NCI-H2227 (cell line): ENCODE measurements around the gene PERCC1.
A peak's percentile ranks its signal among the peaks of the same experiment; 100 is the strongest.

Source experiments
- DNase-seq: peaks from one replicate; lab custom pipeline; 2025; ENCODE audit not compliant: unreplicated experiment; lab: John Stamatoyannopoulos, UW

The PERCC1 gene

DNA sequence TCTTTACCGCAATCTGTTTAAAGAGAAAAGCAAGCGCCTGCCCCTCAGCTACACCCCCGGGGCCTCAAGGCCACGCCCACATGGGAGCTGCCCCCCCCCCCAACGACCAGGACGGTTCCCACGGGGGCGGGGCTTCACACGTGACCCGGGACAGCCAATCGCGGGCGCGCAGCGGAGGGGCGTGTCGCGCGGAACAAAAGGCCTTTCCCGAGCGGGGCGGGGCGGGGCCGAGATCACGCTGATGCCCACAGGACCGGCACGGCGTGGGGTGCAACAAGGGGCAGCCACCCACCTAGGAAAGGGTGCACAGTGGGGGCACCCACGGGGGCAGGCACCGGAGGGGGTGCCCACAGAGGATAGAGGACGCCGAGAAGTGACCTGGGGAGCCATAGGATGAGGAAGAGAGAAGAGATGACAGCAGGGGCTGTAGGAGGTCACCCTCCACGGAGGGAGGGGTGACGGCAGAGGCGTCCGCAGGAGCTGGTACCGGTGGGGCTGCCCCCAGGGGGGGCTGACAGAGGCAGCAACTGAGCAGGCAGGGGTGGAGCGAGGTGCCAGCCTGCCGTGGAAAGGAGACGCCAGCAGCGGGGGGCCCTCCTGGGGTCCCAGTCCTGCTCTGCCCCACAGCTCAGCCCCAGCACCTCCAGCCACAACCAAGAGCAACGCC lies 22.6 kb upstream of the PERCC1 start:
- DNase-seq, result peak; percentile 95

DNA sequence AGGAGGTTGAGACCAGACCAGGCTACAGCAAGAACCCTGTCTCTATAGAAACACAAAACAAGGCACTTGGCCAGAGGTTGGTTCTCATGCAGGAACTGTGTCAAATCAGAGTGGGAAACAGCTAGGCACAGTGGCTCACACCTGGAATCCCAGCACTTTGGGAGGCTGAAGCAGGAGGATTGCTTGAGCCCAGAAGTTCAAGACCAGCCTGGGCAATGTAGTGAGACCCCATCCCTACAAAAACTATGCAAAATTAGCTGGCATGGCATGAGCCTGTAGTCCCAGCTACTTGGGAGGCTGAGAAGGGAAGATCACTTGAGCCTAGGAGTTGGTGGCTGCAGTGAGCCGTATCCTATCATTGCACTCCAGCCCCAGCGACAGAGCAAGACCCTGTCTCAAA lies 18.0 kb upstream of the PERCC1 start:
- DNase-seq, result no peak

DNA sequence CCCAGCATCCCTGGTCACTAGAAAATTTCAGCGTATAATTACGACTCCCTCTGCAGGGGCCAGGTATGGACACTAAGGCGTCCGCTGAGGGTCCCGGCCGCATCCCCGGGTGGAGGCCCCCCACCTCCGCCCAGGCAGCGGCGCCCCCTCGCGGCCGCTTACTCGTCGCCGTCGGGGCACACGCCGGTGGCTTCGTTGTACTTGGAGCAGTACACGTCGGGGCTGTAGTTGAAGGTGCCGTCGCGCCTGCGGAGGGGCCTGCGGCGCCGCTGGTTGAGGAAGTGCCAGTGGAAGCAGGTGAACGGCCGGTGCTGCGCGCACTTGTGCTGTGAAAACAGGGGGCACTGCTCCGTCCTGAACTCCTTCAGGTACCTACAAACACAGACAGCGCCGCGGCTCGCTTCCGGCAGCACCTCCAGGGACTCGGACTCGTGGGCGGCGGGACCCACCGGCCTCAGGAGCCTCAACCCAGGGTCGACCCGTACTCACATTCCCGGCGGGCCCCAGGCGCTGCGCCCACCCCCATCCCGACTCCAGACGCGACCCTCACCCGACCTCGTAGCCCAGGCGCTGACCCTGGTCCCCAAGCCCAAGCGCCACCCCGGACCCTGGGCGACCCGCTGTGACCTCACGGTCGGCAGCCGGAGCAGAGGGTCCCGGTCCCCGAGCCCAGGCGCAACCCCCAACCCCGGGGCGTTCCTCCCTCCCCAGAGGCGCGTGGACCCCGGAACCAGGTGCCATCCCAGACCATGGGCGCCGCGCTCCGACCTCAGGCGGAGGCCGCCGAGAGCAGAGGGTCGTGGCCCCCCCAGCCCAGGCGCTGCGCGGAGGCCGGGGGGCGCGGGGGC lies 17.0 kb upstream of the PERCC1 start:
- DNase-seq, result peak; percentile 78

DNA sequence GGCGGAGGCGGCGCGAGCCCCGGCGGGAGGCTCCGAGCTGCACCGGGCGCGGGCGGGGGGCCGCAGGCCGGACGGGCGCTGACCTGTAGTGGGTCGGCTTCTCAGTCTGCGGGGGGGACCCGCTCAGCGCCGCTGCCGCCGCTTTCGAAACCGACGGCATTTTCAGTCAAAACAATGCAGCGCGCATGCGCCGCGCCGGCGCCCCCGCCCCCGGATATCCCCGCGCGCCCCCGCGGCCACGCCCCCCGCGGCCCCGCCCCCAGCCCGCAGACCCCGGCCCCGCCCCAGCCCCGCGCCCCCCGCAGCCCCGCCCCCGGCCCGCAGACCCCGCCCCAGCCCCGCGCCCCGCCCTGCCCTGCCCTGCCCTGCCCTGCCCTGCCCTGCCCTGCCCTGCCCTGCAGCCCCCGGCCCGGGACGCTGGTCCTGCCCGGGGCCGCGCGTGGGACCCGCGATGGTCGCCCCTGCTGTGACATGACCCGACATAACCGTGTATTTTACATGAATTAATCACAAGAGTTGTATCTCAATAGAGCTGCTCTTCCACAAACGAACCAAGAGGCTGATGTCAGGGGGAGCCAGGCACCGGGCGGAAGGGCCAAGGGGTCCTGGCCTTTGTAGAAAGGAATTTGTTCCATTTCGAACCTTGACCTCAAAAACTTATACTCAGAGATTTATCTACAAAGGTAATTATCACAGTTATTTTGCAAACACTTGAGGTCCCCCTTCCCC lies 16.2 kb upstream of the PERCC1 start, which contains the start of gene UNKL:
TSS of gene UNKL (minus strand) at position 173 of the 729 bp plus-strand sequence. CDS start at position 160, 13 bp downstream.
- DNase-seq, result peak; percentile 80

DNA sequence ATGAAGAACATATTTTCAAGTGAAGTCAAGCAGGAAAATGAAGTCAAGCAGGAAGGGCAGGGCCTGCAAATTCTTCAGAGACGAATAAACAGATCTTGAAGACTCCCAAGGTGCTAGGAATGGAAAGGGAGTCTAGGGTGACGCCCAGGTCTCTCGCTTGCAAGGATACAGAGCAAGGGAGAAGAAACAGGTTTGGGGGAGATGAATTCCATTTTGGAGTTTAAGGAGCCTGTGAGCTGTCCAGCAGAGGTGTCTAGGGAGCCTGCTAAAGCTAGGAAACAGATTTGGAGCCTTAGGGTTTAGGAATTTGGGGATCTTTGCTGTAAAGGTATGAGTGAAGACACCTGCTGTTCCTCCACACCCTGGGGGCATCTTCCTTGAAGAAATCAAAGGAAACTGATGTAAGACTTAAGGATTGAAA lies 14.3 kb upstream of the PERCC1 start:
- no peak for DNase-seq

DNA sequence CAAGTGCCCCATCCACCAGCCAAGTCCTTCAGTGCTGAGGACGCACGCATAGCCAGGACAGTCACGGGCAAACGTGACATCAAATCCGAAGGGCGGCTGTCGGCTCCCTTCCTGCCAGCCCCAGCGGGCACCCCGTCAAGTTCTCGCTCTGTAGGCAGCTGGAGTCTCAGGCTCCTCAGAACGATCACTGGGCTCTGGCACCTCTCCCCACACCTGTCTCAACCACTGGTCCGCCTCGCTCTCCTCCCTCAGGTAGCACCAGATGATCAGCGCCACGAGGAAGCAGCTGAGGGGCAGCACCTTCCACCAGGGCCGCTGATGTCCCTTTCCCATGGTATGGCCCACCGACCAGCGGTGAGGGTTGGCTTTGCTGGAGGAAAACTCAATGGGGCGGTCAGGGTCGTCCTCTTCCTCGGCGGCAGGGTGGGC lies 10.8 kb upstream of the PERCC1 start:
- peak; percentile 43 for DNase-seq

DNA sequence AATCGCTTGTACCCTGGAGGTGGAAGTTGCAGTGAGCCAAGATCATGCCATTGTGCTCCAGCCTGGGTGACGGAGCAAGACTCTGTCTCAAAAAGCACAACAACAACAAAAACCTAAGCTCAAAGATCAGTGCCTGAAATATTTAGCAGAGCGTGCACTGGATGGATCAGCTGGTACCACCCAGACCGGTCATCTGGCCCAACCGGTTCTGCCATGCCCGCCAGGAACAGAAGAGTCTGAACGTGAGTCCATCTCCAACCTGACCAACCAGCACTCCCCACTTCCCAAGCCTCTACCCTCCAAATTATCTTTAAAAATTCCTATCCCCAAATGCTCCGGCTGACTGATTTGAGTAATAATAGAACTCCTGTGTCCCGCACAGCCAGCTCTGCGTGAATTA lies 8.8 kb upstream of the PERCC1 start:
- no peak for DNase-seq

DNA sequence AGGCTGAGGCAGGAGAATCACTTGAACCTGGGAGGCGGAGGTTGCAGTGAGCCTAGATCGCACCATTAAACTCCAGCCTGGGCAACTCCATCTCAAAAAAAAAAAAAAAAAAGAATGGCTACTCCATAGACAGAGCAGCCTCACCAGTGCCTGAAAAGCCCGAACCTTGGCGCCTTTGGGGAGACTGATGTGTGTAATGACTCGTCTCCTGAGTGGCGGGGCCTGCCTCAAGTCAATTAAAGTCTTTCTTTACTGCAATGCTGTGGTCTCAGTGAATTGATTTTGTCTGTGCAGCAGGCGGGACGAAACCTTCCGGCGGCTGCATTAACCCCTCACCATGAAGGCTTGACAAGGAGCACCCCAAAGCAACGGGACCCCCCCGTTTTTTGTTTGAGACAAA lies 6.8 kb upstream of the PERCC1 start:
- no peak for DNase-seq

DNA sequence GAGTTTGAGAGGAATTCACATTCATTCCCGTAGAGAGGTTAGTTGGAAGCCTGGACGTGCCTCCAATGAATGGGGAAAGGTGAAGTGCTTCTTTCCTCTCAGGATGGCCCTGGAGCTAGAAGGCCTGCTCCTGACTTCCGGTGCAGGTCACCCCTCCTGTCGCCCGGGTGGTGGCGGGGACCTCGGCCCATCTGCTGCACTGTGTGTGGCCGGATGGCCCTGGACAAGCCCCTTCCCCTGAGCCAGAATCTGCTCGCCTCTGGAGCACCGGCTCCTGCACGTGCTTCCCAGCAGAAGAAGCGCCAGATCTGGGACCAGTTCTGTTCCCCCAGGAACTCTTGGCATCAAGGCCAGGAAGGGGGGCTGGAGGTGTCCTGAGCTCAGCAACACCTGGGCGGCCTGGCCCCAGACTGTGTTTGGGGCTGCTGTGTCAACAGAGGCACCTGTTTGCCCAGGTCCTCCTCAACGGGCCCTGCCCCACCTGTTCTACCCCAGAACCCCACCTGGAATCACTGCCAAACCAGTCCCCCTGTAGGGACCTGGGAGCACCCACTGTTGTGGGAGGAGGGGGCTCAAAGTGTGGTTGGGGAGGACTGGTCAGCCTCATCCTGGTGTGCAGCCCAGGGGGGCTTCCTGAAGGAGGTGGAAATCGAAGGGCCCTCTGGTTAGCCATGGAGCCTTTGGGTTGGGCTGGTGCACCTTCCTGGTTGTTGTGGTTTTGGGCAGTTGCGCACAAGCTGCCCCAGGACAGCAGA lies 5.1 kb upstream of the PERCC1 start:
- DNase-seq, result no peak

DNA sequence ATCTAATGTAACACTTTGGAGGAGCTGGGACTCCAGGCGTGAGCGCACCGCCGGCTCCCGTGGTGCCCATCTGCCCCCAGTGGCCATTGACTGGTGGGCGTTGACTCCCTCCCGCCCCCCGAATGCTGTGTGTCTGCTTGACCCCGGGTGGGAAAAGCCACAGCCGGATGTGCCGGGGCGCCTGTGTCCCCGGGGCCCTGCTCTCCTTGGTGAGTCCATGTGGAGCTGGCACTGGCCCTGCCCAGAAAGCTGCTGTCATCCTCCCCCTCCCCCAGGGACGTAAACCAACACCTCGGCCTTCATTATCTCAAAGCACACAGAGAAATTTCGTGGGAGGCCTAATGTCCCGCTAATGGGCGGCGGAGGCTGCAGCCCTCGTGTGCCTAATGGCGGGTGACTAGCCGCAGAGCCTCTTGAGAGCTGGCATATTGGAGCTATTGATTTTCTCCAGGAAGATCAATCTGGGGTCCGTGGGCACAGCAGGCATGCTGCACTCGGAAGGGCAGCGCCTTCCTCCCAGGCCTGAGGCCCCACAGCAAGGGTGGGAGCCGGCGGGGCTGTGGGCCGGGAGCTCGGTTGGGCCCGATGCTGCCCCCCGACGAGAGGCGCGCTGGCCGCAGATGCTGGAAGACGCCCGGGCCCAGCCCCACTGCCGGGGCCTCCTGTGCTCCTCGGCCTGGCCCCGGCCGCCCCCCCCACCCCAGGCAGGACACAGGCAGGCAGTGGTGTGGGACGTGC lies 4.0 kb upstream of the PERCC1 start:
- peak; percentile 35 for DNase-seq

DNA sequence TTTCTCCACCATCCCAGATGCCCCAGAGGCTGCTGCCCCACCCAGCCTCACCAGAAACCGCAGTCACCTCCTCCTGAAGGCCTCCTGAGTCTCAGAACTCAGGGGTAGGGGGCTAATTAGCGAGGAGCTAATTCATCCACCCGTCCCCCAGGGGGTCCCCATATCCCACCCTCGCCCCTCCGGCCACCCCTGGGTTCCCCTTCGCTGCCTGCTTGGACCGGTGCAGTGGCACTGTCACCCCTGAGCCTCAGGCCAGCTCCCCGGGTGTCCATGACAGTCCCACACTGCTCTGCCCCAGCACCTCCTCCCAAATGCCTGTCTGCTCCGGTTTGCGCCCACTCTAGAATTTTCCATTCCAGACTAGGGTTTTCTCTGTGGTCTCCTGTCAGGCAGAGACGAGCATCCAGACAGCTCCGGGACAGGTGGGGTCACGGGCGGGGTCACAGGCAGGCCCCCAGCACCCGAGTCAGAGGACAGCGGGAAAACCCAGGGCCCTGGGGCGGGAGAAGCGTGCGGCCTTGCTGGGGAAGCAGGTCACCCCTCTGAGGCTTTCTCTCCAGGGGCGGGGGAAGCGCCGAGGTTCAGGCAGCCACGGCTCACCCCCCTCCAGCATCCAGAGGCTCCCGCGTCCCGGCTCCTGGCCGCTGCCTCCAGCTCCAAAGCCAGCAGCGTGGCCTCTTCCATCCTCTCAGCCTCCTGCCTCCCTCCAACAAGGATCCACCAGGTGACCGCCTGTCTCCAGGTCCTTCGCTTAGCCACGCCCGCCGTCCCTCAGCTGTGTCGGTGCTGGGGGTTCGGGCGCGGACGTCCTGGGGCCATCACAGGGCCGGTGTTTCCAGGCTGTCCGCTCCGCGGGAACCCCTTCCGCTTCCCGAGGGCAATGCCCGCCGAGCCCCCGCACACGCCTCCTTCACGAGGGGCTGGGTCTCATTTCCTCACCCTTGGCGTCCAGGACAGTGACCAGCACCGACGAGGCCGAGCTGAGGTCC lies 3.1 kb upstream of the PERCC1 start:
- no peak for DNase-seq

DNA sequence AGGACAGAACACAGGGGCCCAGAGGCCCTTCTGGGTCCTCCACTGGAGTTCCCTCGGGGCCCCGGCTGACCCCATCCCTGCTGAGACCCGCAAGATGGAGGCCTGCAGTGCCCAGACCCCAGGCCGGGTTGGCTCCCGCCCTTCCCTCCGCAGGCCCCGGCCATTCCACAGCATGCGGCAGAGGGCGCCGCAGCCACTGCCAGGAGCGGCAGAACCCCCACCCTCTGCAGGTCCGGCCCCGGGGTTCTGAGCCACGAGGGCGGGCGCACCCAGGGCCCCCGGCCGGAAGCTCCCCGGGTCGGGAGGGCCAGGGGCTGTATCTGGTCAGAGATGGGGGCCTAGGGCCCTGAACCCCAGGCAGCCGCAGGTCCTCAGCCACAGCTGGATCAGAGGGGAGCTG lies 2.4 kb upstream of the PERCC1 start:
- no peak for DNase-seq

DNA sequence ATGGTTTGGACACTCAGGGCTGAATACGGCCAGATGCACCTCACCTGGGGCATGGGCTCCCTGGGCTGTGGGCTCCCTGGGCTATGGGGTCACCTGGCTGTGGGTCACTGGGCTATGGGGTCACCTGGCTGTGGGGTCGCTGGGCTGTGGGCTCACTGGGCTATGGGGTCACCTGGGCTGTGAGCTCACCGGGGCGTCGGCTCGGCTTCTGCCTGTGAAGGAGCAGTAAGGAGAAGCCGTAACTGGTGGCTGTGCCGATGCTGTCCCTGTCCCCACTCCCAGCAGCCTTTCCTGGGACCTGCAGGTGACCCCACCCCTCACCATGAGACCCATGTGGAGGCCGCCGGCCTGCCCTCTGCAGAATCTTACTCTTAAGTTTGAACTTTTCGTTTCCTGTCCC lies 1.9 kb upstream of the PERCC1 start:
- no peak for DNase-seq

DNA sequence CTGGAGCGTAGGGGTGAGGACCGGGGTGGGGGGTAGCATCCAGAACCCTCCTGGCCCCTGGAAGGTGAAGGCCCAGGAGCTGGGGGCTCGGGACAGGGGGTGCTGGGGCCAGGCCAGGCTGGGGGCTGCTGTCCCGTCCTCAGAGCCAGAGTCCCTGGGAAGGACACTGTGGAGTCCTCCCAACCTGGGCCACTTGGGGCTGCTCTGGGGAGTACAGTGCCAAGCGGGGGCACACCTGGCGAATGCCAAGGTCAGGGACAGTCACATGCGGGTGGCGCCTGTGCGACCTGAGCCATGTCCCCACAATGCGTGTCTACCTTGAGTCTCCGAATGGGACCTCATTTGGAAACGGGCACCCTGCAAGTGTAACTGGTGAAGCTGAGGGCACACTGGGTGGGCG lies 1.2 kb upstream of the PERCC1 start:
- no peak for DNase-seq

DNA sequence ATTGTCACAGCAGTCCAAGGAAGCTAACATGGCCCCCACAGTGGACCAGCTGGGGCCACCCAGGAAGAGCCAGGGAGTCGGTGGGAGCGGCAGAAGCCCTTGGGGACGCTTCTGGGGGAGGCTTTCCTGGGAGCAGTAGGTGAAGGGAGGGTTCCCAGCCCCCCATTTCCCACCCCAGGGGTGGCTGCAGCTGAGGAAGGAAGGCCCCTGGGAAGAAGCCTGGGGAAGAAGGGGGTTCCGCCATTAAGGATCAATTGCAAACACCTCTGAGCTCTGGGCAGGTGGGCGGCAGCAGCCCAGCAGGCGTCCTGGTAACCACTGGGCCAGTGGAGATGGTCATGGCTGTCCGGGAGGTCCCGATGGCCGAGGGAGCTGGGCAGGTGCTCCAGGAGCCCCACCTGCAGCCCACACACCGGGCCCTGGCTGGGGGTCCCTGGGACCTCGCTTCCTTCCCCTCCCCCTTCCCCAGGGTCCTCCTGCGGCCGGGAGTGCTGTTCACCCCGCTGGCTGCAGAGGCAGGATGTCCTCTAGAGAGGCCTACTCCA lies 592 bp upstream of the PERCC1 start:
- DNase-seq, result no peak

DNA sequence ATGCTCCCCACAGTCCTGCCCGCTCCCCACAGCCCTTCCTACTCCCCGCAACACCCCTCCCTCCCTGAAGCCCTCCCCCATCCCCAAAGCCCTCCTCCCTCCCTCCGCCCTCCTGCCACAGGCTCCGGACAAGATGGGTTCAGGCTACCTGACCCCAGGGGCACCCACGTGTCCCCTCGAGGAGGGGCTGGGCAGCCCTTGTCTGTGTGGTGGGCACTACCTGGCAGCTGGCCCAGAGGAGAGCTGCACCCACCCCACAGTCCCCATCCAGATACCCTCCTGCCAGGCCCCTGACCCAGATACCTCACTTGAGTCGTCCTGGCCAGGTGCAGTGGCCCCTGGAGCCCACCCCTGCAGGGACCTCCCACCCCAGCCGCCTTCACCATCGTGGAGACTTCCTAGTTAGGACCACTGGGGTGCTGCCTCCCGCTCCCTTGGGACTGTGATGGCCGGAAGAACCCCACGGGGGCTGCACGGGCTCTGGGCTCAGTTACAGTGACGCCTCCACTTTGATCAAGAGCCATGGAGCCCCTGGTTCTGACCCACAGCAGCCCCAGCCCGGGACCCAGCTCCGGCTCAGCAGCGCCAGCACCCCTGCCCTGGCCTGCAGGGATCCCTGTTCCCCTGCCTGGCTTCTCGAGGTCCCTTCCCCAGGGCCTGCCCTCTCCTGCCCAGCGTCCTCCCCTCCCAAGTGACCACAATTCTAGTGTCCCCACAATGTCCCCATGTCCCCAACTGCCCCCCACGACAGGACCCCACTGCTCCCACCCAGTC lies 806 bp downstream of the PERCC1 start:
- no peak for DNase-seq

DNA sequence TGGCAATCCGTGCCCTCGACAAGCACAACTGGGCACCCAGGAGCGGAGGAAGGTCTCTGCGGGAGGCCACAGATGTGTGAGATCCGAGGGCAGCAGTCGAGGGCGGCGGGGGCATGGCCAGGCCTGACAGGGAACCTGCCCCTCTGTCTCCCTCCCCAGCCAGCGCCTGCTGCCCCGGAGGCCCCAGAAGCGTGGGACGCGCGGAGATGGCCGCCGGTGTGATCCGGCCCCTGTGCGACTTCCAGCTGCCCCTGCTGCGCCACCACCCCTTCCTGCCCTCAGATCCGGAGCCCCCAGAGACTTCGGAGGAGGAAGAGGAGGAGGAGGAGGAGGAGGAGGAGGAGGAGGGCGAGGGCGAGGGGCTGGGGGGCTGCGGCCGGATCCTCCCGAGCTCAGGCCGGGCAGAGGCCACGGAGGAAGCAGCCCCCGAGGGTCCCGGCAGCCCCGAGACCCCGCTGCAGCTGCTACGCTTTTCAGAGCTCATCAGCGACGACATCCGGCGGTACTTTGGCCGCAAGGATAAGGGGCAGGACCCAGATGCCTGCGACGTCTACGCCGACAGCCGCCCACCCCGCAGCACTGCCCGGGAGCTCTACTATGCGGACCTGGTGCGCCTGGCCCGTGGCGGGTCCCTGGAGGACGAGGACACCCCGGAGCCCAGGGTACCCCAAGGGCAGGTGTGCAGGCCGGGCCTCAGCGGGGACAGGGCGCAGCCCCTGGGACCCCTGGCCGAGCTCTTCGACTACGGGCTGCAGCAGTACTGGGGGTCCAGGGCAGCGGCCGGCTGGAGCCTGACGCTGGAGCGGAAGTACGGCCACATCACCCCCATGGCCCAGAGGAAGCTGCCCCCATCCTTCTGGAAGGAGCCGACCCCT lies 1.7 kb downstream of the PERCC1 start:
- DNase-seq, result no peak
